H9 (cell line): ENCODE measurements around the gene CTAGE1. TPM values are rescaled to one million over a fixed set of nuclear protein-coding genes. Genes with fewer than 3 reads are reported as not detected.

ENCODE experiments used
- DNase-seq: peaks from one replicate; pipeline ENCODE4 v3.0.0-alpha.2; 2017
- H2AFZ ChIP-seq: one replicate; pipeline ENCODE4 v1.6.1; 2013; ENCODE audit warnings: mild to moderate bottlenecking, low read length, control low read depth, moderate library complexity
- H2AK5ac ChIP-seq: 2 replicates; pipeline ENCODE4 v1.6.1; 2013; ENCODE audit warnings: low read length, control low read depth, mixed read lengths; ENCODE audit not compliant: insufficient read length
- H2BK120ac ChIP-seq: one replicate; pipeline ENCODE4 v1.6.1; 2013; ENCODE audit warnings: low read depth, mild to moderate bottlenecking, low read length, control low read depth, inconsistent platforms; ENCODE audit not compliant: poor library complexity, severe bottlenecking
- H2BK12ac ChIP-seq: 2 replicates; pipeline ENCODE4 v1.6.1; 2013; ENCODE audit warnings: low read length, control low read depth, mixed read lengths, low read depth; ENCODE audit not compliant: insufficient read length
- H2BK15ac ChIP-seq: 2 replicates; pipeline ENCODE4 v1.6.1; 2013; ENCODE audit warnings: low read depth, low read length, control low read depth
- H2BK20ac ChIP-seq: one replicate; pipeline ENCODE4 v1.6.1; 2013; ENCODE audit warnings: low read depth, mild to moderate bottlenecking, low read length, control low read depth, inconsistent platforms; ENCODE audit not compliant: poor library complexity, severe bottlenecking
- H2BK5ac ChIP-seq: 2 replicates; pipeline ENCODE4 v1.6.1; 2013; ENCODE audit warnings: low read length, control low read depth, mixed read lengths; ENCODE audit not compliant: insufficient read length
- H3K14ac ChIP-seq: 2 replicates; pipeline ENCODE4 v1.6.1; 2013; ENCODE audit warnings: low read length, control low read depth; ENCODE audit not compliant: insufficient read depth
- H3K18ac ChIP-seq: 2 replicates; pipeline ENCODE4 v1.6.1; 2013; ENCODE audit warnings: low read depth, mild to moderate bottlenecking, mixed read lengths, low read length, control low read depth; ENCODE audit not compliant: insufficient read length
- H3K23ac ChIP-seq: 2 replicates; pipeline ENCODE4 v1.6.1; 2013; ENCODE audit warnings: low read length, control low read depth, mixed read lengths, low read depth; ENCODE audit not compliant: insufficient read length
- H3K23me2 ChIP-seq: 2 replicates; pipeline ENCODE4 v1.6.1; 2013; ENCODE audit warnings: low read depth, mild to moderate bottlenecking, mixed read lengths, low read length, control low read depth; ENCODE audit not compliant: insufficient read length, poor library complexity, severe bottlenecking
- H3K27ac ChIP-seq: 2 replicates; pipeline ENCODE4 v1.5.1; 2013; ENCODE audit warnings: low read length, control low read depth, mixed read lengths, low read depth; ENCODE audit not compliant: insufficient read length
- H3K27me3 ChIP-seq: 2 replicates; pipeline ENCODE4 v1.6.1; 2013; ENCODE audit warnings: low read length, control low read depth, inconsistent platforms; ENCODE audit not compliant: insufficient read depth
- H3K4ac ChIP-seq: 2 replicates; pipeline ENCODE4 v1.6.1; 2013; ENCODE audit warnings: low read depth, mild to moderate bottlenecking, control low read depth, inconsistent platforms, low read length, moderate library complexity
- H3K4me1 ChIP-seq: 2 replicates; pipeline ENCODE4 v1.6.1; 2013; ENCODE audit warnings: low read length, control low read depth, inconsistent platforms; ENCODE audit not compliant: insufficient read depth
- H3K4me2 ChIP-seq: 2 replicates; pipeline ENCODE4 v1.6.1; 2013; ENCODE audit warnings: low read length, control low read depth, mixed read lengths; ENCODE audit not compliant: insufficient read length, insufficient read depth
- H3K56ac ChIP-seq: 2 replicates; pipeline ENCODE4 v1.6.1; 2013; ENCODE audit warnings: low read depth, mild to moderate bottlenecking, mixed read lengths, low read length, control low read depth; ENCODE audit not compliant: insufficient read length
- H3K79me1 ChIP-seq: 2 replicates; pipeline ENCODE4 v1.6.1; 2013; ENCODE audit warnings: low read depth, mild to moderate bottlenecking, moderate library complexity, low read length, control low read depth, inconsistent platforms; ENCODE audit not compliant: insufficient read depth, poor library complexity, severe bottlenecking
- H3K79me2 ChIP-seq: 2 replicates; pipeline ENCODE4 v1.6.1; 2013; ENCODE audit warnings: low read length, control low read depth, inconsistent platforms; ENCODE audit not compliant: insufficient read depth
- H3K9ac ChIP-seq: 2 replicates; pipeline ENCODE4 v1.6.1; 2013; ENCODE audit warnings: low read length, control low read depth, mixed read lengths; ENCODE audit not compliant: insufficient read length; ENCODE audit errors: extremely low read depth
- H3K9me3 ChIP-seq: one replicate; pipeline ENCODE4 v1.6.1; 2013; ENCODE audit warnings: low read depth, low read length, inconsistent platforms; ENCODE audit not compliant: control insufficient read depth
- H3T11ph ChIP-seq: one replicate; pipeline ENCODE4 v1.6.1; 2013; ENCODE audit warnings: mild to moderate bottlenecking, low read length, control low read depth, inconsistent platforms
- H4K20me1 ChIP-seq: one replicate; pipeline ENCODE4 v1.6.1; 2013; ENCODE audit not compliant: control insufficient read depth, insufficient read length, insufficient read depth
- H4K5ac ChIP-seq: 2 replicates; pipeline ENCODE4 v1.6.1; 2013; ENCODE audit warnings: low read depth, mild to moderate bottlenecking, mixed read lengths, low read length, control low read depth; ENCODE audit not compliant: insufficient read length
- H4K8ac ChIP-seq: replicated peaks from 2 replicates; pipeline ENCODE4 v1.6.1; 2013; ENCODE audit warnings: low read length, control low read depth, mixed read lengths, low read depth; ENCODE audit not compliant: insufficient read length
- H4K91ac ChIP-seq: 2 replicates; pipeline ENCODE4 v1.6.1; 2013; ENCODE audit warnings: low read depth, mild to moderate bottlenecking, moderate library complexity, mixed read lengths, low read length, control low read depth; ENCODE audit not compliant: insufficient read length
- H3K27ac Mint-ChIP-seq, 3 experiments: 2 replicates in 2 of 3; 3 replicates in 1 of 3; pipeline ENCODE4 v1.8.0; 2020 to 2021; ENCODE audit warnings: mixed read lengths in 3 of 3, mild to moderate bottlenecking in 1 of 3, moderate library complexity in 1 of 3
- H3K27me3 Mint-ChIP-seq: 2 replicates; pipeline ENCODE4 v1.8.0; 2021; ENCODE audit warnings: low read depth, mild to moderate bottlenecking, moderate library complexity, mixed read lengths
- H3K36me3 Mint-ChIP-seq, 3 experiments: 2 replicates in 2 of 3; 3 replicates in 1 of 3; pipeline ENCODE4 v1.8.0; 2020 to 2021; ENCODE audit warnings: low read depth in 3 of 3, mixed read lengths in 3 of 3; ENCODE audit not compliant: insufficient read depth in 1 of 3
- H3K4me1 Mint-ChIP-seq, 2 experiments: 2 replicates each; pipeline ENCODE4 v1.8.0; 2020; ENCODE audit warnings: mixed read lengths in 2 of 2
- H3K4me3 Mint-ChIP-seq, 2 experiments: 2 replicates in 1 of 2; 3 replicates in 1 of 2; pipeline ENCODE4 v1.8.0; 2020 to 2021; ENCODE audit warnings: mild to moderate bottlenecking in 2 of 2, mixed read lengths in 2 of 2, moderate library complexity in 1 of 2
- H3K9me3 Mint-ChIP-seq, 2 experiments: 2 replicates in 1 of 2; 3 replicates in 1 of 2; pipeline ENCODE4 v1.8.0; 2020; ENCODE audit warnings: mild to moderate bottlenecking in 2 of 2, mixed read lengths in 2 of 2, moderate library complexity in 1 of 2
- CTCF ChIP-seq: fragments of 200-600 bp; sonication (generic); conservative IDR thresholded peaks from 3 replicates; pipeline ENCODE4 v1.8.0; 2021; ENCODE audit warnings: antibody characterized with exemption, mild to moderate bottlenecking
- WGBS: extraction: QIAGEN DNeasy Blood & Tissue Kit; methylation state at CpG from one replicate; pipeline ENCODE4 v1.1.7; 2013; ENCODE audit warnings: missing lambda C conversion rate, low lambda C conversion rate, mixed read lengths; ENCODE audit not compliant: insufficient read length; ENCODE audit errors: extremely low coverage; 5-methylcytosine and 5-hydroxymethylcytosine counted together
- total RNA-seq: library from RNA; stranded (reverse); gene quantifications from 2 replicates; pipeline ENCODE4 v1.2.1, GENCODE V29; 2021

The CTAGE1 gene
- total RNA-seq, 1 experiment from 2014 or later = not detected

GRCh38 chr18:22399949-22400348, 17.8 kb downstream of the CTAGE1 start:
- no peak overlapping the region for H4K91ac ChIP-seq
- H3K9me3 Mint-ChIP-seq = peaks cover 4 to 7% of the 10 kb centered on the region in 2 experiments
- H3K79me2 ChIP-seq = no peaks in the 10 kb centered on the region
- no peak overlapping the region for H3K27ac ChIP-seq
- no peaks in the 10 kb centered on the region for H4K20me1 ChIP-seq
- H2AK5ac ChIP-seq = no peak overlapping the region
- H3K79me1 ChIP-seq = no peaks in the 10 kb centered on the region
- H3K14ac ChIP-seq = no peak overlapping the region
- no peak overlapping the region for H3K18ac ChIP-seq
- H2BK20ac ChIP-seq = no peak overlapping the region
- no peak overlapping the region for H2BK15ac ChIP-seq
- H3K27me3 ChIP-seq = no peaks in the 10 kb centered on the region
- no peak overlapping the region for H3K23ac ChIP-seq
- no peak overlapping the region for H3K4me2 ChIP-seq
- no peak overlapping the region for H4K8ac ChIP-seq
- no peak for DNase-seq
- no peaks in the 10 kb centered on the region for H3K9me3 ChIP-seq
- no peak overlapping the region for H3K27ac Mint-ChIP-seq
- peaks cover 0 to 9% (median 0%) of the 10 kb centered on the region in 3 experiments; a peak in 1 of 7 replicates for H3K36me3 Mint-ChIP-seq
- H3K27me3 Mint-ChIP-seq = no peaks in the 10 kb centered on the region
- no peak overlapping the region for H3T11ph ChIP-seq
- no peak overlapping the region for H3K56ac ChIP-seq
- peaks cover 16 to 31% of the 10 kb centered on the region in 2 experiments for H3K4me1 Mint-ChIP-seq
- H2BK5ac ChIP-seq = no peak overlapping the region
- H3K4ac ChIP-seq = no peak overlapping the region
- no peaks in the 10 kb centered on the region for H3K23me2 ChIP-seq
- no peak overlapping the region for H3K4me3 Mint-ChIP-seq
- no CpG with 5 or more reads among the region's 3 CpGs for WGBS
- H2BK120ac ChIP-seq = no peak overlapping the region
- no peak overlapping the region for H4K5ac ChIP-seq
- no peak overlapping the region for H2AFZ ChIP-seq
- H3K9ac ChIP-seq = no peak overlapping the region
- H2BK12ac ChIP-seq = no peak overlapping the region
- H3K4me1 ChIP-seq = peaks cover 4% of the 10 kb centered on the region
- TF ChIP-seq CTCF = no peak
